Tibial artery (tissue), 4 donors: ENCODE data around the gene SMPD2.

ENCODE experiments used
- DNase-seq, 2 donors: peaks; one replicate each; pipeline ENCODE4 v3.0.0-alpha.2; 2019
- H3K27ac ChIP-seq, 2 donors: fragments of 200-600 bp; sonication (generic) in 1 of 2; 1 replicate in 1 of 2; 2 replicates in 1 of 2; pipeline ENCODE4 v1.5.1; 2018 to 2019; ENCODE audit warnings: mild to moderate bottlenecking in 1 of 2
- H3K27me3 ChIP-seq, 2 donors: fragments of 200-600 bp; sonication (generic) in 1 of 2; one replicate each; pipeline versions ENCODE4 v1.5.1 to v1.6.0; 2016 to 2019
- H3K36me3 ChIP-seq, 3 donors: fragments of 200-600 bp; sonication (generic) in 2 of 3; one replicate each; pipeline ENCODE4 v1.5.1; 2016 to 2019; ENCODE audit warnings: mild to moderate bottlenecking in 2 of 3
- H3K4me1 ChIP-seq, 4 donors: fragments of 200-600 bp; sonication (generic) in 2 of 4; 1 replicate in 3 of 4; 2 replicates in 1 of 4; pipeline ENCODE4 v1.5.1; 2016 to 2019
- H3K4me3 ChIP-seq, 2 donors: fragments of 200-600 bp; sonication (generic) in 1 of 2; 1 replicate in 1 of 2; 2 replicates in 1 of 2; pipeline ENCODE4 v1.5.1; 2018 to 2019; ENCODE audit warnings: mild to moderate bottlenecking in 2 of 2
- H3K9me3 ChIP-seq, 3 donors: fragments of 200-600 bp; sonication (generic) in 1 of 3; one replicate each; pipeline ENCODE4 v1.5.1; 2016 to 2019
- intact Hi-C: fragments of 100-400 bp; cut with DNase I; formaldehyde crosslinking; loops from one replicate; pipeline ENCODE4 v1.15.0; 2023; ENCODE audit warnings: low total_unique reads
- TF ChIP-seq, protein P1 (sequence below), 2 experiments: fragments of 200-600 bp in 1 of 2; fragments of 450-650 bp in 1 of 2; IDR thresholded peaks; one replicate each; pipeline ENCODE4 v1.5.1; 2017 to 2019; ENCODE audit warnings: antibody characterized with exemption in 2 of 2, mild to moderate bottlenecking in 1 of 2, moderate library complexity in 1 of 2

Gene SMPD2

DNA sequence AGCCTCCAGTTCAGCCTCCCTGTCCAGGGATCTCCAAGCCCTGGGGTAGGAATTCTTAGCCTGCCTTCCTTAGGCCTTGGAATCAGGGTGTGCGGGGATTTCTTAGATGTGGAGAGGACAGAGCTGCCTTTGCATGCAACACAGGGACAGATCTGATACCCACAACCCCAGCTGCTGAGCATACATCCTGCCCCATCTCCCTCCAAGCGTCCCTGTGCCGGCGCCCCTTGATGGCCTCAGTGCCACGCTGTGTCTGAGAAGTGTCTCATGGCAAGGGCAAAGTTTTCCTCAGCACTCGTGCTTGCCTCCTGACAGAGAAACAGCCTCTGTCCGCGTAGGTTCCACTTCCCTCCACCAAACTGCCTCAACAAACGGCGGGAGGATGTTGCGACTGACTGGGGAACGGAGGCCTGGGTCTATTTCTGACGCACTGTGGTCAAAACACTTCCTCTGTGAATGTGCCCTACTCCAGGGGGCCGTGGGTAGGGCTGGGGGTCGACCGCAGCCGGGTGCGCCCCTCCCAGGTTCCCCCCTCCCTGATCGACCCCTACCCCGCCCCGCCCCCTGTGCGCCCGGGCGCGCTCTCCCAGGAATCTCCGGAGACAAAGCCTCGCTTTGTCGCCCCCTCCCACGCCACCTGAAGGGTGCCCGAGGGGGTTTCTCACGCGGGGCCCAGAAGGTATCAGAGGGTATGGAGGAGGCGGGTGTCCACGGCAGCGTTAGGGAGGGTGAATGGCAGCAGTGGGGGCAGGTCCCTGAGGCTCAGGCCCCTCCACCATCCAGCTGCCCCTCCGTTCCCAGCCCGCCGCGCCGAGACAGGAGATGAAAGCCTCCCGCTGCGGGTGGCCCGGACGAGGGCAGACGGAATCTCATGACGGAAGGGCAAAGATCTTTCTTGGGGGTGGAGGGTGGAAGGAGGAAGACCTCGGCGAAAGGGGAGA is 14.2 kb downstream of the SMPD2 start:
- Histone ChIP-seq H3K9me3 (no peaks in the 10 kb centered on the region), H3K4me1 (peaks cover 0 to 29% (median 26%) of the 10 kb centered on the region in 4 donors), H3K4me3 (peak overlapping the region; percentile 77 to 79), H3K27me3 (no peaks in the 10 kb centered on the region), H3K27ac (peak overlapping the region; percentile 86), H3K36me3 (peaks cover 0 to 23% (median 20%) of the 10 kb centered on the region in 3 donors)
- TF ChIP-seq, protein P1, sequence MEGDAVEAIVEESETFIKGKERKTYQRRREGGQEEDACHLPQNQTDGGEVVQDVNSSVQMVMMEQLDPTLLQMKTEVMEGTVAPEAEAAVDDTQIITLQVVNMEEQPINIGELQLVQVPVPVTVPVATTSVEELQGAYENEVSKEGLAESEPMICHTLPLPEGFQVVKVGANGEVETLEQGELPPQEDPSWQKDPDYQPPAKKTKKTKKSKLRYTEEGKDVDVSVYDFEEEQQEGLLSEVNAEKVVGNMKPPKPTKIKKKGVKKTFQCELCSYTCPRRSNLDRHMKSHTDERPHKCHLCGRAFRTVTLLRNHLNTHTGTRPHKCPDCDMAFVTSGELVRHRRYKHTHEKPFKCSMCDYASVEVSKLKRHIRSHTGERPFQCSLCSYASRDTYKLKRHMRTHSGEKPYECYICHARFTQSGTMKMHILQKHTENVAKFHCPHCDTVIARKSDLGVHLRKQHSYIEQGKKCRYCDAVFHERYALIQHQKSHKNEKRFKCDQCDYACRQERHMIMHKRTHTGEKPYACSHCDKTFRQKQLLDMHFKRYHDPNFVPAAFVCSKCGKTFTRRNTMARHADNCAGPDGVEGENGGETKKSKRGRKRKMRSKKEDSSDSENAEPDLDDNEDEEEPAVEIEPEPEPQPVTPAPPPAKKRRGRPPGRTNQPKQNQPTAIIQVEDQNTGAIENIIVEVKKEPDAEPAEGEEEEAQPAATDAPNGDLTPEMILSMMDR (IDR thresholded peaks at IDR 0.05): no peak
- DNase-seq: peak; percentile 66 to 82
- intact Hi-C loops: loop anchor here (2.0 kb wide), 1 partner anchor 28 kb away; the partner anchor contains the start of gene ZBTB24

DNA sequence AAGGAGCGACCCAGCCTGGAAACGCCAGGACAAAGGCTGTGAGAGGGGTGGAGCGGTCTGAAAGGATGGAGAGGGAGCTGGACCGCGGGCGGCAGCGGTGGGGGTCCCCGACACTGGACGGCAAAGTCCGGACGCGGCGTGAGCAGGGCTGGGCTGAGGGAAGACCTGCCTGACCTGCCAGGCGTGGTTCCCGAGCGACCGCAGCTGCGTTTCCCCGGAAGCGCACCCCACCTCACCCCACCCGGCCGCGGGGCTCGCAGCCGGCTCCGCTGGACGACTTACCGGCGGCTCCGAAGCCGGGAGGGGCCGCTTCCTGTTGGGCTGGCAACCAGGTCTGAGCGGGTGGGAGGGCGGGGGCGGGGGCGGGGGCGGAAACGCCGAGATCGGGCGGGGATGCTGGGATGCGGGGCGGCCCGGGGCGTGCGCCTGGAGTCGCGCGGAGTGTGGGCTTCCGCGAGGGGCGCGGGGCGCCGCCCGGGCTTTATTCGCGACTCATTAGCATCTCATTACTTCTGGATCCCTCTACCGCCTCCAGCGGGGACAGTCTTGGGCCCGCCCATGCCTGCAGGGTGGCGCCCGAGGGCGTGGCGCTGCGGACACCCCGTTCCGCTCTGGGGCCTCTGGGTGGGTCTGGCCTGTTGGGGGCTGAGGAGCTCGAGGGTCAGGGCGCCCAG is 15.1 kb downstream of the SMPD2 start, which contains the start of gene MICAL1:
Gene MICAL1 (minus strand): TSS at position 336 of the 674 bp plus-strand sequence. CDS start 1,576 bp downstream, outside the sequence.
- TF ChIP-seq, protein P1 (IDR thresholded peaks at IDR 0.05): peak; percentile 31 to 46
- Histone ChIP-seq H3K9me3 (no peaks in the 10 kb centered on the region), H3K4me1 (peaks cover 0 to 29% (median 26%) of the 10 kb centered on the region in 4 donors), H3K27me3 (no peaks in the 10 kb centered on the region), H3K27ac (peak within 1 kb of the TSS; percentile 86), H3K36me3 (peaks cover 0 to 15% (median 14%) of the 10 kb centered on the region in 3 donors), H3K4me3 (peak within 1 kb of the TSS; percentile 77 to 79)
- intact Hi-C loops: loop anchor here (2.0 kb wide), 1 partner anchor 27 kb away; the partner anchor contains the start of gene ZBTB24
- peak; percentile 75 to 90 for DNase-seq

- DNase-seq: no peak
- H3K27ac ChIP-seq: peak overlapping the region; percentile 86
- H3K4me1 ChIP-seq: peaks cover 0 to 29% (median 26%) of the 10 kb centered on the region in 4 donors
- H3K9me3 ChIP-seq: no peaks in the 10 kb centered on the region
- H3K4me3 ChIP-seq: peak overlapping the region; percentile 77 to 79
- H3K36me3 ChIP-seq: peaks cover 0 to 18% (median 16%) of the 10 kb centered on the region in 3 donors
- no peaks in the 10 kb centered on the region for H3K27me3 ChIP-seq
- TF ChIP-seq, protein P1 (IDR thresholded peaks at IDR 0.05): no peak
- intact Hi-C loops: no loop called here
These were observed 15.6 kb downstream of the SMPD2 start for GRCh38 chr6:109456111-109456583.

DNA sequence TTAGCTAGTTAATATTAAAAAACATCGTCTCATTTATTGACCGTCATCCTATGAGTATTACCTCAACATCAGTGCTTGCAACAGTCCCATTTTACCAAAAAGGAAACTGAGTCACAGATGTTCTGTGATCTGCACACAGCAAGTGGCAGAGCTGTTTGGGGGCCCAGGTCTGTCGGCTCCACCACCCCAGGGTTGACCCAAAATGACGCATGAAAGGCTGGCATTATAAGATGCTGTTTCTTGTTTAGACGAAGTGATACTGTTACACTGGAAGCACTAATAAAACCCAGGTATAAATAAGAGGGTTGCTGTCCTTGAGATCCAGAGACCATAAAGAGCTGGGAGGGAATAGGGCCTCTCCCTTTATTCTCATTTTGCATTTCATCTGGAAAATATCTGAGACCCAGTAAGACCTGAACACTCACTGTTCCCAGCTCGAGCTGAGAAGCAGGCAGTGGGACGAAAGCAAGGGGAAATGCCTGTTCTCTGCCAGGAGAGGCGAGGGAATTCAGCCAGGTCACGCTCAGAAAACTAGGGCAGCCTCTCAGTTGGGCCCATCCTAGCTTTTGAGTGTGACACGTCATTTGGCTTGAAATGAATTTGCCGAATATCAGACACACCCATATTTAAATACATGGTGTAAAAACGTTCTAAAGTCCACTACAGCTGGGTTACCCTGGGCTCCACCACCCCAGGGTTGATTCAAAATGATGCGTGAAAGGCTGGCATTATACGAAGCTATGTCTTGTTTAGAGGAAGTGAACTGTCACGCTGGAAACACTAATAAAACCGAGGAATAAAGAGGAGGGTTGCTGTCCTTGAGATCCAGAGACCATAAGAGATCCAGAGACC is 16.4 kb downstream of the SMPD2 start:
- H3K27me3 ChIP-seq: no peaks in the 10 kb centered on the region
- H3K27ac ChIP-seq: peak overlapping the region; percentile 86
- H3K4me3 ChIP-seq: peak overlapping the region; percentile 77 to 79
- H3K36me3 ChIP-seq: peaks cover 0 to 18% (median 12%) of the 10 kb centered on the region in 3 donors
- TF ChIP-seq, protein P1 (IDR thresholded peaks at IDR 0.05): no peak
- H3K9me3 ChIP-seq: no peaks in the 10 kb centered on the region
- intact Hi-C loops: no loop called here
- peak; percentile 82 to 90 for DNase-seq
- peaks cover 0 to 29% (median 26%) of the 10 kb centered on the region in 4 donors for H3K4me1 ChIP-seq
